ENCODE data around the gene ALG13.

Gene ALG13

DNA sequence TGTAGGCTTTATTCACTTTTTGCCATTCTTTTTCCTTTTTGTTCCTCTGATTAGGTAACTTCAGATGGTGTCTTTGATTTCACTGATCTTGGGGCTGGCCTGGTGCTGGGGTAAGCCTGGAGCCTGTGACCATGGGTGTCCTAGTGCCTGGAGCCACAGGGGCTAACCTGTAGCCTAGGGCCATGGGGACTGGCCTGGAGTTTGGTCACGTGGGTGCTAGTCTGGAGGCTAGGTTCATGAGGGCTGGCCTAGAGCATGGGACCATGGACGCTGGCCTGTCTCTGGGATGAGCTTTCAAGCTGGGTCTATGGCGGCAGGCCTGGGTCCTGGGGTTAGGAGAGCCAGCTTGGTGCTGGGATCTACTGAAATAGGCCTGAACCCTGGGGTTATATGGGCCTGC, 32.2 kb upstream of the ALG13 start:
- TF ChIP-seq, protein P1, sequence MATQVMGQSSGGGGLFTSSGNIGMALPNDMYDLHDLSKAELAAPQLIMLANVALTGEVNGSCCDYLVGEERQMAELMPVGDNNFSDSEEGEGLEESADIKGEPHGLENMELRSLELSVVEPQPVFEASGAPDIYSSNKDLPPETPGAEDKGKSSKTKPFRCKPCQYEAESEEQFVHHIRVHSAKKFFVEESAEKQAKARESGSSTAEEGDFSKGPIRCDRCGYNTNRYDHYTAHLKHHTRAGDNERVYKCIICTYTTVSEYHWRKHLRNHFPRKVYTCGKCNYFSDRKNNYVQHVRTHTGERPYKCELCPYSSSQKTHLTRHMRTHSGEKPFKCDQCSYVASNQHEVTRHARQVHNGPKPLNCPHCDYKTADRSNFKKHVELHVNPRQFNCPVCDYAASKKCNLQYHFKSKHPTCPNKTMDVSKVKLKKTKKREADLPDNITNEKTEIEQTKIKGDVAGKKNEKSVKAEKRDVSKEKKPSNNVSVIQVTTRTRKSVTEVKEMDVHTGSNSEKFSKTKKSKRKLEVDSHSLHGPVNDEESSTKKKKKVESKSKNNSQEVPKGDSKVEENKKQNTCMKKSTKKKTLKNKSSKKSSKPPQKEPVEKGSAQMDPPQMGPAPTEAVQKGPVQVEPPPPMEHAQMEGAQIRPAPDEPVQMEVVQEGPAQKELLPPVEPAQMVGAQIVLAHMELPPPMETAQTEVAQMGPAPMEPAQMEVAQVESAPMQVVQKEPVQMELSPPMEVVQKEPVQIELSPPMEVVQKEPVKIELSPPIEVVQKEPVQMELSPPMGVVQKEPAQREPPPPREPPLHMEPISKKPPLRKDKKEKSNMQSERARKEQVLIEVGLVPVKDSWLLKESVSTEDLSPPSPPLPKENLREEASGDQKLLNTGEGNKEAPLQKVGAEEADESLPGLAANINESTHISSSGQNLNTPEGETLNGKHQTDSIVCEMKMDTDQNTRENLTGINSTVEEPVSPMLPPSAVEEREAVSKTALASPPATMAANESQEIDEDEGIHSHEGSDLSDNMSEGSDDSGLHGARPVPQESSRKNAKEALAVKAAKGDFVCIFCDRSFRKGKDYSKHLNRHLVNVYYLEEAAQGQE (IDR thresholded peaks at IDR 0.05; ENCODE audit: insufficient read depth in 1 of 2, low read depth in 2 of 2, low read length in 2 of 2): no peak
- TF ChIP-seq SIN3A (IDR thresholded peaks at IDR 0.05; ENCODE audit: borderline replicate concordance, insufficient read depth, low read length) (no peak), FOXP2 (optimal IDR thresholded peaks at IDR 0.05; ENCODE audit: borderline replicate concordance, extremely low read depth, extremely low read length, insufficient read depth) (no peak), POLR2AphosphoS5 (IDR thresholded peaks at IDR 0.05; ENCODE audit: low read depth, low read length) (no peak), TAF1 (IDR thresholded peaks at IDR 0.05; ENCODE audit: borderline replicate concordance, insufficient read depth, low read length) (no peak)

DNA sequence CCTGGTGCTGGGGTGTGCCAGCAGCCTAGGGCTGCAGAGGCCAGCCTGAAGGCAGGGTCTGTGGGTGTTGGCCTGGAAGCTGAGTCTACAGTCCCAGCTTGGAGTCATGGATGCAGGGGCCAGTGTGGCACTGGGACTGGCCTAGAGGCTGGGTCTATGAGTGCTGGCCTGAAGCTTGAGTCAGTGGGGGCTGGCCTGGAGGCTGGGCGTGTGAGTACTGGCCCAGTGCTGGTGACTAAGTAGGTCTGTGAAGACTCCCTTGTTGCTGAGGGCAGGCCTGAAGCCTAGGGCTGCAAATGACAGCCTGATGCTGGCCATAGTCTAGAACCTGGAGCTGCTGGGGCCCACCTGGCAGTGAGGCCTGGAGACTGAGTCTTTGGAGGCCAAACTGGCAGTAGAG, 31.3 kb upstream of the ALG13 start:
- no peak for TF ChIP-seq FOXP2 (optimal IDR thresholded peaks at IDR 0.05; ENCODE audit: borderline replicate concordance, extremely low read depth, extremely low read length, insufficient read depth)

DNA sequence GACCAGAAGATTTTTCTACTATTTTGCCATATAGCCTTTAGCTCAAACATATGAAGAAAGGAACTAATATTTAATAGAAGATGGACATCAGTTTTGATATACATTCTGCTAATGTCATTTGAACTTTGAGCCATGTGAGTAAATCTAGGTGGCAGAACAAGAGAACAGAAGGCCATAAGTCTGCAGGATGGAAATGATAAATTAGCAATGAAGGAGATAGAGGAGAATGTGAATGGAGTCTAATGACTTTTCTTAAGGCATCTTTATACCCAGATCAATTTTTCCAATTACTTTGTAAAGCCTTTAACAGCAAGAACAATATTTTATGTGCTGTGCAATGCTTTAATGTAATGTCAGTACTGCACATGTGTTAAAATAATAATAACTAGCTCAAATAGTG, 30.1 kb upstream of the ALG13 start:
- TF ChIP-seq SIN3A (IDR thresholded peaks at IDR 0.05; ENCODE audit: borderline replicate concordance, insufficient read depth, low read length): no peak
- TF ChIP-seq, protein P1 (IDR thresholded peaks at IDR 0.05; ENCODE audit: insufficient read depth in 1 of 2, low read depth in 2 of 2, low read length in 2 of 2): no peak
- TF ChIP-seq FOXP2 (optimal IDR thresholded peaks at IDR 0.05; ENCODE audit: borderline replicate concordance, extremely low read depth, extremely low read length, insufficient read depth): no peak
- TF ChIP-seq TAF1 (IDR thresholded peaks at IDR 0.05; ENCODE audit: borderline replicate concordance, insufficient read depth, low read length): no peak
- TF ChIP-seq POLR2AphosphoS5 (IDR thresholded peaks at IDR 0.05; ENCODE audit: low read depth, low read length): no peak

DNA sequence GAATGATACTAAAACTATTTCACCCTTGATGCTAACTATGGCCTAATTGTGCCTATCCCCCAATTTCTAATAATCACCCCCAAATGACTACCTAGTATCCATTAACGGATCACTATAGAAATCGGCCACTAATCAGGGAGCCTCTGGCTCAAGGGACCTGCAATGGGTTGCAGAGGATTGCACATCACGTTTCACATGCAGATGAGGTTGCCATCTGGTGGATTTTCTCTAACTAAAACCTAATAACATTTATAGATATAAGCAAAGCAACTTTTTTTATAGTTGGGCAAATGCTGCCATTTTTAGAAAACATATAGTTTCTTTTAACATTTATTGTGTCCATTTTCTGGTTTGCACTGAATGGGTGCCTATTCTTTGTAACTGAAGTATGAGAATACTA, 28.3 kb upstream of the ALG13 start:
- TF ChIP-seq, protein P1 (IDR thresholded peaks at IDR 0.05; ENCODE audit: insufficient read depth in 1 of 2, low read depth in 2 of 2, low read length in 2 of 2): no peak
- no peak for TF ChIP-seq SIN3A (IDR thresholded peaks at IDR 0.05; ENCODE audit: borderline replicate concordance, insufficient read depth, low read length)

DNA sequence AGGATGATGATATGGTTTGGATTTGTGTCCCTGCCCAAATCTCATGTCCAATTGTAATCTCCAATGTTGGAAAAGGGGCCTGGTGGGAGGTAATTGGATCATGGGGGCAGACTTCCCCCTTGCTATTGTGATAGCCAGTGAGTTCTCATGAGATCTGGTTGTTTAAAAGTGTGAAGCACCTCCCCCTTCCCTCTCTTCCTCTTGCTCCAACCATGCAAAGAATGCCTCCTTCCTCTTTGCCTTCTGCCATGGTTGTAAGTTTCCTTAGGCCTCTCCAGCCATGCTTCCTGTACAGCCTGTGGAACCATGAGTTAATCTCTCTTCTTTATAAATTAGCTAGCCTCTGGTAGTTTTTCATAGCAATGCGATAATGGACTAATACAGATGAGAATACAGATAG, 19.7 kb upstream of the ALG13 start:
- TF ChIP-seq POLR2AphosphoS5 (IDR thresholded peaks at IDR 0.05; ENCODE audit: low read depth, low read length) (no peak), FOXP2 (optimal IDR thresholded peaks at IDR 0.05; ENCODE audit: borderline replicate concordance, extremely low read depth, extremely low read length, insufficient read depth) (no peak), SIN3A (IDR thresholded peaks at IDR 0.05; ENCODE audit: borderline replicate concordance, insufficient read depth, low read length) (no peak), TAF1 (IDR thresholded peaks at IDR 0.05; ENCODE audit: borderline replicate concordance, insufficient read depth, low read length) (no peak)
- TF ChIP-seq, protein P1 (IDR thresholded peaks at IDR 0.05; ENCODE audit: insufficient read depth in 1 of 2, low read depth in 2 of 2, low read length in 2 of 2): no peak

Measured in PFSK-1 (cell line).